Natural killer cell (primary cell): Measurements from ENCODE around the gene NEMP2. TPM values are rescaled to one million over a fixed set of nuclear protein-coding genes. Genes with fewer than 3 reads are reported as not detected.
A peak's percentile ranks its signal among the peaks of the same experiment; 100 is the strongest.

ENCODE experiments used
- ATAC-seq, 3 donors: fragments of 150-1000 bp in 2 of 3; fragments of 200-7000 bp in 1 of 3; cut with Tn5 transposase; 1 replicate in 1 of 3; 2 replicates in 2 of 3; pipeline ENCODE4 v1.10.0; 2021; ENCODE audit warnings: mild to moderate bottlenecking in 2 of 3, moderate library complexity in 2 of 3
- DNase-seq, 2 donors: peaks; one replicate each; pipeline versions ENCODE4 v3.0.0 to v3.0.0-alpha.2; 2013 to 2021; ENCODE audit warnings: mixed read lengths in 1 of 2
- H3K27ac ChIP-seq: one replicate; pipeline ENCODE4 v1.5.1; 2013; ENCODE audit warnings: mild to moderate bottlenecking, low read length
- H3K27me3 ChIP-seq: one replicate; pipeline ENCODE4 v1.6.1; 2013; ENCODE audit warnings: low read length; ENCODE audit not compliant: control insufficient read depth, insufficient read depth
- H3K36me3 ChIP-seq: one replicate; pipeline ENCODE4 v1.6.1; 2013; ENCODE audit warnings: low read length; ENCODE audit not compliant: control insufficient read depth, insufficient read depth
- H3K4me1 ChIP-seq: one replicate; pipeline ENCODE4 v1.6.1; 2013; ENCODE audit warnings: low read length; ENCODE audit not compliant: control insufficient read depth, insufficient read depth
- H3K4me3 ChIP-seq: one replicate; pipeline ENCODE4 v1.5.1; 2013; ENCODE audit warnings: low read length
- H3K9me3 ChIP-seq: one replicate; pipeline ENCODE4 v1.6.1; 2013; ENCODE audit warnings: low read length; ENCODE audit not compliant: control insufficient read depth, insufficient read depth
- H3K27ac Mint-ChIP-seq, 2 donors: one replicate each; pipeline ENCODE4 v1.8.0; 2022; ENCODE audit warnings: mild to moderate bottlenecking in 2 of 2, mixed read lengths in 2 of 2, moderate library complexity in 1 of 2
- H3K27me3 Mint-ChIP-seq, 2 donors: one replicate each; pipeline ENCODE4 v1.8.0; 2022; ENCODE audit warnings: low read depth in 2 of 2, mixed read lengths in 2 of 2
- H3K36me3 Mint-ChIP-seq: one replicate; pipeline ENCODE4 v1.8.0; 2022; ENCODE audit warnings: mixed read lengths
- H3K4me1 Mint-ChIP-seq, 2 donors: one replicate each; pipeline ENCODE4 v1.8.0; 2022; ENCODE audit warnings: mixed read lengths in 2 of 2
- H3K4me3 Mint-ChIP-seq: one replicate; pipeline ENCODE4 v1.8.0; 2022; ENCODE audit warnings: mild to moderate bottlenecking, moderate library complexity, mixed read lengths
- H3K9me3 Mint-ChIP-seq, 2 donors: one replicate each; pipeline ENCODE4 v1.8.0; 2022; ENCODE audit warnings: mixed read lengths in 2 of 2
- WGBS: methylation state at CpG from one replicate; pipeline ENCODE4 v1.1.7; 2013; ENCODE audit warnings: missing lambda C conversion rate; ENCODE audit not compliant: insufficient coverage; 5-methylcytosine and 5-hydroxymethylcytosine counted together
- intact Hi-C: fragments of 100-400 bp; cut with micrococcal nuclease; formaldehyde crosslinking; loops from one replicate; pipeline ENCODE4 v1.14.2; 2022
- total RNA-seq, 4 donors: library from RNA; stranded (reverse); fragments of 120-200 nt in 1 of 4; gene quantifications; one replicate each; pipeline versions ENCODE4 v1.2.3 to v1.2.4, GENCODE V29; 2013 to 2022
- TF ChIP-seq, protein P1 (sequence below): fragments of 200-600 bp; IDR thresholded peaks from one replicate; pipeline ENCODE4 v1.8.0; 2022; ENCODE audit warnings: antibody characterized with exemption

NEMP2 gene
- total RNA-seq, 3 donors from 2014 or later (not counting 1 experiment from before 2014, with no cell fraction given): 17.2 to 21.0 (median 18.3) TPM

DNA sequence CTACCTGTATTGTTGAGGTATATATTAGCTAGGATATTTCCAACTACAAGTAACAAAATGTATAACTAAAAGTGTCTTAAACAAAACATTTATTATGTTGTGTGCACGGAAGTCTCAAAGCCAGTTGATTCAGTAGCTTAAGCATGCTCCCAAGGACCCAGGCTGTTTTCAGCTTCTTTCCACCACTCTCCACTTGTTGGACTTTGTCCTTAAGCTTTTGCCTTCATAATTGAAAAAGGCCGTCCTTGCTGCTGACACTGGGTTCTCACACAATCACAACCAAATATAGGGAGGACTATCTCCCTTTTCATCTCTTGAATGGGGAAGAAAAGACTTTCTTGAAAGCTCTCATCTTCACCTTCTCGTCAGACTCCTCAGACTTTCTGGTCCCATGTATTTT is 12.2 kb upstream of the NEMP2 start:
- Histone ChIP-seq H3K27me3 (no peaks in the 10 kb centered on the region), H3K36me3 (no peaks in the 10 kb centered on the region), H3K27ac (no peak overlapping the region), H3K9me3 (peaks cover 4% of the 10 kb centered on the region), H3K4me1 (peaks cover 2% of the 10 kb centered on the region), H3K4me3 (no peak overlapping the region)
- WGBS: 87% methylated on average over 2 of the region's 3 CpGs
- TF ChIP-seq, protein P1, sequence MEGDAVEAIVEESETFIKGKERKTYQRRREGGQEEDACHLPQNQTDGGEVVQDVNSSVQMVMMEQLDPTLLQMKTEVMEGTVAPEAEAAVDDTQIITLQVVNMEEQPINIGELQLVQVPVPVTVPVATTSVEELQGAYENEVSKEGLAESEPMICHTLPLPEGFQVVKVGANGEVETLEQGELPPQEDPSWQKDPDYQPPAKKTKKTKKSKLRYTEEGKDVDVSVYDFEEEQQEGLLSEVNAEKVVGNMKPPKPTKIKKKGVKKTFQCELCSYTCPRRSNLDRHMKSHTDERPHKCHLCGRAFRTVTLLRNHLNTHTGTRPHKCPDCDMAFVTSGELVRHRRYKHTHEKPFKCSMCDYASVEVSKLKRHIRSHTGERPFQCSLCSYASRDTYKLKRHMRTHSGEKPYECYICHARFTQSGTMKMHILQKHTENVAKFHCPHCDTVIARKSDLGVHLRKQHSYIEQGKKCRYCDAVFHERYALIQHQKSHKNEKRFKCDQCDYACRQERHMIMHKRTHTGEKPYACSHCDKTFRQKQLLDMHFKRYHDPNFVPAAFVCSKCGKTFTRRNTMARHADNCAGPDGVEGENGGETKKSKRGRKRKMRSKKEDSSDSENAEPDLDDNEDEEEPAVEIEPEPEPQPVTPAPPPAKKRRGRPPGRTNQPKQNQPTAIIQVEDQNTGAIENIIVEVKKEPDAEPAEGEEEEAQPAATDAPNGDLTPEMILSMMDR: no peak
- Mint-ChIP-seq H3K9me3 (peaks cover 3 to 7% of the 10 kb centered on the region in 2 donors), H3K4me1 (peaks cover 10 to 14% of the 10 kb centered on the region in 2 donors), H3K4me3 (no peak overlapping the region), H3K27ac (peak overlapping the region; percentile 8 to 31), H3K36me3 (peaks cover 13% of the 10 kb centered on the region), H3K27me3 (no peaks in the 10 kb centered on the region)
- no peak for DNase-seq
- intact Hi-C loops: no loop called here
- ATAC-seq: no peak

DNA sequence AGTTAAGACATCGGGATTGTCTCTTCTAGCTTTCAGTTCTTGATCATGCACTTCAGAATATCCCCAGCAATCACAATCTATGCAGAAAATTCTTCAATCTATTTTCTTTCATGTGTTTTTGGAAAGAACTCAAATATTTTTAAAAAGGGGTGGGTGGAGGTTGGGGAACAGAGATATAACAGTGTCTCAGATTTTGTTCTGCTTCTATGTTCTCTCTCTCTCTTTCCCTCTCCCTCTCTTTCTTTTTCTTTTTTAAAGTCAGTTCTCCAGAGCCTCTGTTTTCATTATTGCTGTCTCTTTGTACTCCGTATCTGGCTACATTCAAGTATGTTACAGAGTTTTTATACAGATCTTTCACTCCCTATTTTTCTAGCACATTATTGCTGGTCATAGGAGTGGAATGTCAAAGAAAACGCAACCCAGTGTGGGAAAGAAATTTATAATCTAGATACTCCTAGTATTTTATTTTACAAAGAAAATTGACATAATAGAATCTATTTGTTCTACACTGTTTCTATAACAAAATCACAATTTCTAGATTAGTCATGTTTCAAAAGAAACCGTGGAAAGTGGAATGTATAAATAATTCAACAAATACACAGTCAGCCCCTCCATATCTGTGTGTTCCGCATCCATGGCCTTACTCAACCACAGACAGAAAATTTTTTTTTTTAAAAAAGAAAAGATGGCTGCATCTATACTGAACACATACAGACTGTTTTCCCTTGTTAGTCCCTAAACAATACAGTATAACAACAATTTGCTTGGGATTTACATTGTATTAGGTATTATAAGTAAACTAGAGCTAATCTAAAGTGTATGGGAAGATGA is 11.2 kb upstream of the NEMP2 start:
- no peak overlapping the region for H3K4me3 Mint-ChIP-seq
- peak overlapping the region in 1 of 2 donors; percentile 56 for H3K27ac Mint-ChIP-seq
- peaks cover 6 to 12% of the 10 kb centered on the region in 2 donors for H3K9me3 Mint-ChIP-seq
- Histone ChIP-seq H3K9me3 (peaks cover 4% of the 10 kb centered on the region), H3K4me1 (no peaks in the 10 kb centered on the region), H3K27ac (no peak overlapping the region), H3K4me3 (no peak overlapping the region), H3K36me3 (no peaks in the 10 kb centered on the region), H3K27me3 (no peaks in the 10 kb centered on the region)
- 100% methylated on average over 1 of the region's 5 CpGs for WGBS
- ATAC-seq (no peak), DNase-seq (no peak)
- TF ChIP-seq, protein P1: no peak
- H3K36me3 Mint-ChIP-seq: peaks cover 23% of the 10 kb centered on the region
- peaks cover 6 to 10% of the 10 kb centered on the region in 2 donors for H3K4me1 Mint-ChIP-seq
- no peaks in the 10 kb centered on the region for H3K27me3 Mint-ChIP-seq
- intact Hi-C loops: no loop called here

DNA sequence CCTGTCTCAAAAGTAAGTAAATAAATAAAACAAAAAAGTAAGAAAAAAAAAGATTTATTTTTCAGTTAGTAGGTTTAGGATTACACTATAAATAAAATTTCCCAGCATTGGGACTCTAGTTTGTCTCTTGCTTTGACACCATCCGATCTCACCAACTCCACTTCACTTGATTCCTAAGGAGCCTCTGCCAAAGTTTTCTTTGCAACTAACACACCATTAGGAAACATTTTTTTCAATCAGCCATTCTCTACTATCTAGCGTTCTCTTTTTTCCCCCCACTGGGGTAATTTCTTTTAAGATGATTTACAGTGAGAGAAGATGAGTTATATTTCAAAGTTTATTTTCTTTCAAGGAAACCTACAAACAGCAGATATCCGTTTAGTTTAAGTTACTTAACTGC is 10.6 kb upstream of the NEMP2 start:
- Histone ChIP-seq H3K4me1 (no peaks in the 10 kb centered on the region), H3K27me3 (no peaks in the 10 kb centered on the region), H3K36me3 (no peaks in the 10 kb centered on the region), H3K4me3 (no peak overlapping the region), H3K27ac (no peak overlapping the region), H3K9me3 (peaks cover 9% of the 10 kb centered on the region)
- Mint-ChIP-seq H3K27me3 (no peaks in the 10 kb centered on the region), H3K4me1 (peaks cover 6 to 10% of the 10 kb centered on the region in 2 donors), H3K27ac (peak overlapping the region in 1 of 2 donors; percentile 56), H3K4me3 (no peak overlapping the region), H3K36me3 (peaks cover 30% of the 10 kb centered on the region), H3K9me3 (peaks cover 8 to 16% of the 10 kb centered on the region in 2 donors)
- ATAC-seq (no peak), DNase-seq (no peak)
- 93% methylated on average over 1 of the region's 3 CpGs for WGBS
- TF ChIP-seq, protein P1: no peak
- intact Hi-C loops: no loop called here
